Activated gamma-delta T cell treated with anti-CD3 and anti-CD28 coated beads, Interleukin-2, amount 50 U/mL, for 16 hours (primary cell): Measurements from ENCODE around the gene SAMHD1.
"Not testable (repeated sequence)": the region's sequence is repeated elsewhere in the genome, so short reads cannot be mapped to it uniquely, and the experiment has no call there.

Experiments used
- DNase-seq: peaks from one replicate; pipeline ENCODE4 v3.0.0-alpha.2; 2020; ENCODE audit warnings: low read depth

Gene SAMHD1

DNA sequence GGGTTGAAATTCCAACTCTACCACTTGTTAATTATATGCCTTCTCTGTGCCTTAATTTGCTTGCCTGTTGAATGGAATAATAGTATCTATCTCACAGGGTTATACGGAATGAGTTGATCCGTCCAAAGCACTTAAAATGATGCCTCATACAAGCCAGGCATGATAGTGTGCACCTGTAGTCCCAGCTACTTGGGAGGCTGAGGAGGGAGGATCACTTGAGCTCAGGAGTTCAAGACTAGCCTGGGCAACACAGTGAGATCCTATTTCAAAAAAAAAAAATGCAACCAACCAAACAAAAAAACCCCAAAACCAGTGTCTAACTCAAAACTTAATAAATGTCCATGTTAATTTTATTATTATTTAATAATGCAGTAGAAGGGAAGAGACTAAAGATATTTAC, 35.3 kb downstream of the SAMHD1 start:
- no peak for DNase-seq

DNA sequence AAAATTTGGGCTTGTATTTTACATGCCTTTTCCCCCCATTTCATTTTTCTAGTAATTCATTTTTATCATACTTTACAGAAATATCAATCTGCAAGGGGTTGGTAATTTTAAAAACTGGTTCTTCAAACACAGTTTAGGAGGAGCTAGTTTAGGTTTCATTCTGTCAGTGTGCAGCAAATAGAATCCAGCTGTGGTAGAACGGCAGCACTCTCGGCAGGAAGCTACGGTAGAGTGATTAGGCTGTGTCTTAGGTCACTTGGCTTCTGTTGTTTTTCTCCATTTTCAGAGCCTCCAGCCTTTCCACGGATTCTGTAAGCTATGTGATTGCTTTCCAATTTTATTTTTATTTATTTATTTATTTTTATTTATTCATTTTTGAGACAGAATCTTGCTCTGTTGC, 42.9 kb downstream of the SAMHD1 start:
- DNase-seq, result no peak

DNA sequence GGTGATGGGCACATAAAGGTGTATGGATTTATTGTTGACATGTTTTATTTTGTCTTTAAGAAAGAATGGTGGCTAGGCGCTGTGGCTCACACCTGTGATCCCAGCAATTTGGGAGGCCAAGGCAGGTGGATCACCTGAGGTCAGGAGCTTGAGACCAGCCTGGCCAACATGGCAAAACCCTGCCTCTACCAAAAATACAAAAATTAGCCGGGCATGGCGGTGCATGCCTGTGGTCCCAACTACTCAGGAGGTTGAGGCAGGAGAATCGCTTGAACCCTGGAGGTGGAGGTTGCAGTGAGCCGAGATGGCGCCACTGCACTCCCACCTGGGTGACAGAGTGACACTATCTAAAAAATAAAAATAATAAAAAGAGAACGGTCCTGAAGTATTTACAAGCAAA, 45.4 kb downstream of the SAMHD1 start:
- DNase-seq, result not testable (repeated sequence)

DNA sequence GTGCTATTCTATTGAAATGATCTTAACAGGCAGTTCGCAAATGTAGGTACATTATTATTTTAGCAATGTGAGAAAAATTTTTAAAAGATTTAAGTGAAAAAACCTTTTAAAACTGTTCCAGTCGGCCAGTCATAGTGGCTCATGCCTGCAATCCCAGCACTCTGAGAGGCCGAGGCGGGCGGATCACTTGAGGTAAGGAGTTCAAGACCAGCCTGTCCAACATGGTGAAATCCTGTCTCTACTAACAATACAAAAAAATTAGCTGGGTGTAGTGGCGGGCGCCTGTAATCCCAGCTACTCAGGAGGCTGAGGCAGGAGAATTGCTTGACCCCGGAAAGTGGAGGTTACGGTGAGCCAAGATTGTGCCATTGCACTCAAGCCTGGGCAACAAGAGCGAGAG, 45.9 kb downstream of the SAMHD1 start:
- DNase-seq, result not testable (repeated sequence)

DNA sequence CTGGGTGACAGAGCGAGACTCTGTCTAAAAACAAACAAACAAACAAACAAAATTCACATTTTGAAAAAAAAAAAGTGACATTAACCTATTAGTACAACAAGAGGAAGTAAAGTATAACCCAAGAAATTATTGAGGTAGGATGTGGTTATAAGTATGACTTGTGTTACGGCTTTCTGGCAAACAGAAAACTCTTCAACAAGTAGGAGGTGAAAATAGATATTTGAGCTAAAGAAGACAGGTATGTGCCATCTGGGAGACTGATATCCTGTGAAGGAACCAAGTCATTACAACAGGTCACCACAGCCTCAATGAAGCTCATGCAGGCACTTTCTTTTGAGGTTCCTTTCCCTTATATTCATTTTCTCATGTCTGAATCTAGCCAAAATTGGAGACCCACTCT, 46.8 kb downstream of the SAMHD1 start:
- no peak for DNase-seq

DNA sequence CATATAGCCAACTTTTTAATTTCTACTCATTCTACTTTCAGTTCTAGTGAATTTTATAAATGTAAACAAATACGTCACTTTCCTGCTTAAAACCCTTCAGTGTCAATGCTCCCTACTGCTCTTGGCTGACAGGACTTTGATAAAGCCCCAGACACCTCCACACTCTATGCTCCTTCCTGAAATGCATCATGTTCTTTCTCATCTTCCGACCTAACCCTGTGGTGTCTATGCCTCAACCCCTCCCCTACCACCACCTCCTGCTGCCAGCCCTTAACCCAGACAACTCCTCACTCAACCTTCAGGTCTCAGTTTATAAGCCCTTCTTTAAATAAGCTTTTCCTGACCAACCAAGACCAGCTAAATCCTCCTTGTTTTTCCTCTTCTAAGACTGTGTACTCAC, 56.5 kb downstream of the SAMHD1 start:
- no peak for DNase-seq

DNA sequence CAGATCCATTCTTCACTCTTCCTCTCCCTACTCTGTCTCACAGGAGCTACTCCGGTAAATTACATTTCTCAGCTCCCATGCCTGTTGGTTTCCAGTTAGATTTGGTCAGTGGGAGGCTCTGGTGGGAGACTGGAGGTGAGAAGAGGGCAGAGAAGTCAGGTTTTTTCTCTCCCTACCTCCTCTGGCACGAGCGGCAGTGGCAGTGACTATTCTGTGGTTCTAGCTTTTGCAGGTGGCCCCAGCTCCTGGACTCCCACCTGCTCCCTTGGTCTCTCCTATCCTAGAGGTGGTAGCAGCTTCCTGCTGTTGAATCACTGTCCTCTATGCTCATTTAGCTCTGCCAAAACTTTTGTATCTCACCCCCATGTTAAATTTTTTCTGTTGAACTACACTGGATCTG, 57.7 kb downstream of the SAMHD1 start:
- DNase-seq, result no peak

DNA sequence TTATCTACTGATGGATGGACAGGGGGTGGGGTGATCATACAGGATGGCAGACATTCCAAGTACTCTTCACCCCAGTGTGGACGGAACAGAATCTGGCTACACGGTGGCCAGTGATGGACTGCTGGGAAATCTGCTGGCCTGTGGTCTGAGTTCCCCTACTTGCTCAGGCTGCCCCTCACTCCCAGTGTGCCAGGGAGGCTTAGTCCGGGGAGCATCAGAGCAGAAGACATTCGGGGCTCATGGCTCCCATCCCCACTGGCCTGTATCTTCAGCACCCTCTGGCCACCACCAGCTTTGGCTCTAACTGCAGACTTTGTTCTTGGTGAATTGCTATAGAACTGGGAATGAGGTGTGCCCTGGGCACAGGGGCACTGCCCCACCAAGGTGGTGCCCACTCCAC, 60.3 kb downstream of the SAMHD1 start:
- no peak for DNase-seq

DNA sequence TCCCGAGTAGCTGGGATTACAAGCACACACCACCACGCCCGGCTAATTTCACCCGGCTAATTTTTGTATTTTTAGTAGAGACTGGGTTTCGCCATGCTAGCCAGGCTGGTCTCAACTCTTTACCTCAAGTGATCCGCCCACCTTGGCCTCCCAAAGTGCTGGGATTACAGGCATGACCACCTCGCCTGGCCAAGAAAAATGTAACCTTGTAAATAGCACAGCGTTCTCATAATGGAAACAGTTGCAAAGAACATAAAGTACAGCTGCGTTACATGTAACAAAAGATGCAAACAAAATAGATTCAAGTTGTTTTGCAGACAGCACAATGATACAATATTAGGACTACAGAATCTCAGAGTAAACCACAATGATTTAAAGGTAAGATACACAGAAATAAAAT, 60.9 kb downstream of the SAMHD1 start:
- no peak for DNase-seq

DNA sequence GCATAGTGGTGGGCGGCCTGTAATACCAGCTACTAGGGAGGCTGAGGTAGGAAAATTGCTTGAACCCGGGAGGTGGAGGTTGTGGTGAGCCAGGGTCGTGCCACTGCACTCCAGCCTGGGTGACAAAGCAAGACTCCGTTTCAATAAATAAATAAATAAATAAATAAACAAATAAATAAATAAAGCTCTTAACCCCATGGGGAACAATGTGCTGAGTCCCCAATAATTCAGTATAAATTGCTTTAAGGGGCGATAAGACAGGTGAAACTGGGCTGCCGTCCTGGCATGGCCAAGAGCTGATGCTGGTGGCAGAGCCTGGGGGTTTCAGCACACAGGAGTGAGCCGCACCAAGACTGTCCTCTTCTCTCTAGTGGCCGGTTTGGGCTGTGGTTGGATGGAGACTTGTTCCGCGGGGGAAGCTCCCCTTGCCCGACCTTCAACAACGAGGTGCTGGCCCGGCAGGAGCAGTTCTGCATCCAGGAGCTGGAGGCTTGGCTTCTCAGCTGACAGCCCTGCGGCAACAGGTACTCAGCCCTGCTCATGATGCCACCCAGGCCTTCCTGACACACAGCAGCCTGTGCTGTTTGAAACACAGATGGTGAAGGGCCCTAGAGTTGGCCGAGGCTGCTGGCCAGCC, 62.5 kb downstream of the SAMHD1 start:
- DNase-seq, result no peak

DNA sequence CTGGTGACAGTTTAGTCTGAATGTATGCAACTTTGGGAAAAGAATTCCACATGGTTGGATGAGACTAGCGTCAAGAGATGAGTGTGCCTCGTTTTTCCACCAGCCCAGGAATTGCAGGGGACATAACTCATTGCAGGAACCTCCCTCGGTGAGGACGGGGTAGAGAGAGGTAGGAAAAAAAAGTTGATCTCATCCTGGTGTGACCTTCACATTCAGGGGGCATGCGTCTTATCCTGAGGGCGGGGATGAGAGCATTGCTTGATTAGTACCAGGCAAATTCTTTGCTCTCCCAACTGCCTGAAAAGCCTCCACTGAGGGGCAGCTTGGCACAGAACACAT, 63.8 kb downstream of the SAMHD1 start:
- DNase-seq, result no peak

DNA sequence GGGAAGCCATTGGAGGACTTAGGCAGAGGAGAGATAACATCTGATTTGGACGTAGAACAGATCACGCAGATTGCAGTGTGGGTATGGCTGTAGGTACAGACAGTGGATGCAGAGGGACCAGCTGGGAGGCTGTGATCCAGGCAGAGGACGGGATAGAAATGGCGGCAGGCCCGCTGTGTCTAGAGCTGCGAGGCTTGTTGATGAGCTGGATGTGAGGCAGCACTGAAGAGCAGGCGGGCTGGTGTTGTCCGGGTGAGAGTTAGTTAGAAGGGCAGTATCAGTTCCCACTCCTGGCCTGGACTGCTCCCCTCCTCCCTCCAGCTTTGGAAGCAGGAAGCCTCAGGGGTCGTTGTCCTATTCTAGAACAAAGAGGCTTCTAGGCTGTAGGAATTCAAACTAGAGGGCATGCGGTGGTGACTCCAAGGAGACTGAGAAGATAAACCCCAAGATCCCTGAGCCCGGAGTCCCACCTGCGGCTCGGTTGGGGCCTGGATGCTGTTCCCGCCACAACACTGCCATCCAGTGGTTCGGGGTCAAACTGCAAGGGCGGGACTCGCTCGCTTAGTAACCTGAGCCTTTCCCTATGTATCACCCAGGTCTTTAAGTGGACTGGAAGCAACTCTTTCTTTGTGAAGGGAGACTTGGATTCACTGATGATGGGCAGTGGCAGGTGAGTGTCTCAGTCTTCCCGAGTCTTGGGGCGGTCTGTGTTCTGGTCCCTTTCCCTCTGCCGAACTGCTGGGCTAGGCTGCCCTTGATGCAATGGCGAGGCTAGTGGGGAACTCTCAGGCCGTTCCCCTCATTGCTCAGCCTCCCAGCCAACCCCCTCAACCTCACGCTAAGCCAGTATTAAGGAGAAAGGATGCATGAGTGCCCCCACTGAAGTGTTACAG, 64.4 kb downstream of the SAMHD1 start:
- DNase-seq, result peak; percentile 70

DNA sequence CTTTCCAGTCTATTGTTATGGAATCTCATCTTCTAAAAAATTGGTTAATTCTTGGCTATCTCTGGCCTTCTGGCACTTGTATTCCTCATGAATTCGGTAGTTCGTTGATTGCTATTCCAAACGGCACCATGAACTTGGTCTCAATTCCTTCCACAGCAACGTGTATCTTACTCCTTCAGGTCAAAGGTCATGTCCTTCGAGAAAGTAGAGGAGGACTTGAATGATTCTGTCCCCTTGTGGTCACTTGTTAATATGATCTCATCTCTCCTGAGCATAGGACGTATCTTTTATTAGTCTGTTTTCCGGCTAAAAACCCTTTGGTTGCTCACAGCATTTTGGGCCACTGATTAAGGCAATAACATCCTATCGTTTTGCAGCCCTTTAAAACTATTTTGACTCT, 66.2 kb downstream of the SAMHD1 start:
- DNase-seq, result no peak

DNA sequence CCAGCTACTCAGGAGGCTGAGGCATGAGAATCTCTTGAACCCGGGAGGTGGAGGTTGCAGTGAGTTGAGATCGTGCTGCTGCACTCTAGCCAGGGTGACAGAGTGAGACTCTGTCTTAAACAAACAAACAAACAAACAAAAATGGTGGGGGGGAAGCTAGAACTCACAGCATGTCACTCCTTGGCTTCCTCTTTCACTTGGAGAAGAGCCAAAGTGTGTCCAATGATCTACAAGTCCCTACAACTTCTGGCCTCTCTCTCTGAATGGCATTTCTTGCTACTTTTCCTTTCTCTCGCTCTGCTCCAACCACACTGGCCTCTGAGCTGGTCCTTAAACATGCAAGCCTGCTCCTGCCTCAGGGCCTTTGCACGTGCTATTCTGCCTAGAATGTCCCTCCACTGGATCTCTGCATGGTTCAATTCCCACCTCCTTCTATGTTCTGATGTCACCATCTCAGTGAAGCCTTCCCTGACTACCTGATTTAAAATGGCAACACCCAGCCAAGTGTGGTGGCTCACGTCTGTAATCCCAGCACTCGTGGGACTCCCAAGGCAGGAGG, 67.5 kb downstream of the SAMHD1 start:
- DNase-seq, result no peak

DNA sequence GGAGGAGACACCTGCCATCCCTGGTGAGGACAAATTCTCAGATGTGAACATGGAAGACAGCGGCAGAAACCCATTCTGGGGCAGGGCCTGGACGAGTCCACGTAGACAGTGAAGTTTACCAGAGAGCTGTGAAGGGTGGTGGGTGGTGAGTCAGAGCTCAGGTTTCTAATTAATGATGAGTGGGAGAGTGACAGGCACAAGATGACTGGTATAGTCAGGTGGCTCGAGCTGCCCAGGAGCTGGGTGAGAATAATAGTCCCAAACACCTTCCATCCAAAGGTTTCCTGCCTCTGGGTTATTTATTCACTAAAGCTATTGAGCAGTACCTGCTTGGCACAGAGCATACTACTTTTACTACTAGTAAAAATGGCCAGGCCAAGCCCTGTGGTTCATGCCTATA, 69.6 kb downstream of the SAMHD1 start:
- DNase-seq, result no peak

DNA sequence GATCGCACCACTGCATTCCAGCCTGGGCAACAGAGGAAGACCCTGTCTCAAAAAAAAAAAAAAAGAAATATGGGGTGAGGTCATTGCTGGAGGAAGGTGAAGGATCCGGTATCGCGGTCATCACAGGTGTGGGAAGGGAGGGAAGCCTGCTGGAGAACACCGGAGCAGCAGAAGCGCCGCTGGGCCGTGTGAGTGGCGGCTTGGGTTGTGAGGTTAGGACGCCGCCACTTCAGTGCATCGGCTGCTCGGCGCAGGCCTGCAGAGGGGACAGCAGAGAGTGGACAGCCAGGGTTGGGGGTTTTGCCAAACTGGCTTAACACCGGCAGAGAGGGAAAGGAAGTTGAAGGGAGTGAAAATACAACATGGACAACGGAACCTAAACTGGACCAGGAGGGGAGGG, 70.2 kb downstream of the SAMHD1 start:
- no peak for DNase-seq

DNA sequence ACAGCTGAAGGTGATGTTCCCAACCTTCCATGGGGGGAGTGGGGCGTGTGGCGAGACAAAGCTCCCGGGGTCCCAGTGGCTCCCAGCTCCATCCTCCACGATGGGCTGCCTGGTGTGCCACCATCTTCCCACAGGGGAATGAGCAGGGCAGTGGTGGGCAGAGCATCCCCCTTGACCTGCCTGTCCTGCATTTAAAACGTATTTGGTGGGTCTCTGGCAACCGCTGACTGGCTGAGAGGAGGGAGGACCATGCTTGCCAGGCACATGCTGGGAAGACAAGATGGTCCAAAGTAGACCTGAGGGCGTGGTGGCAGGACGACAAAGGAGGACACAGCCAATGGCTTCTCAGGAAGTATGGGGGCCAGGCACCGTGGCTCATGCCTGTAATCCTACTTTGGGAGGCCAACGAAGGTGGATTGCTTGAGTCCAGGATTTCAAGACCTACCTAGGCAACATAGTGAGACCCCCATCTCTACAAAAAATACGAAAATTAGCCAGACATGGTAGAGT, 70.7 kb downstream of the SAMHD1 start:
- DNase-seq, result no peak

DNA sequence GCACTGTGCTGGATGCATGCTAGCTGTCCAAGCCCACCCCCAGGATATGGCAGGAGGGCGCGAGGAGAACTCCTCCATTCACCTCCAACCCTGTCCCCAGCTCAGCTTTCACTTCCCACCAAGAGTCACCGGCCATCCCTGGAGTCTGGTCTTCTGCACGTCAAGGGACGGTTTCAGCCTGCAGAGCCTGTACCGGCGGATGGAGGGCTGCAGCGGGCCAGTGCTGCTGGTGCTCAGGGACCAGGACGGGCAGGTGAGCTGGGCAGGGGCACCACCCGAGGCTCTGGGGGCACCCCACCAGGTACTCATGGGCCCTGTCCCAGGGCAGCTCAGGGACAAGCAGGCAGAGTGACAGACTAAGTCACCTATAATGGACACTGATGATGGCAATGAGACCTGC, 72.6 kb downstream of the SAMHD1 start:
- DNase-seq, result no peak

DNA sequence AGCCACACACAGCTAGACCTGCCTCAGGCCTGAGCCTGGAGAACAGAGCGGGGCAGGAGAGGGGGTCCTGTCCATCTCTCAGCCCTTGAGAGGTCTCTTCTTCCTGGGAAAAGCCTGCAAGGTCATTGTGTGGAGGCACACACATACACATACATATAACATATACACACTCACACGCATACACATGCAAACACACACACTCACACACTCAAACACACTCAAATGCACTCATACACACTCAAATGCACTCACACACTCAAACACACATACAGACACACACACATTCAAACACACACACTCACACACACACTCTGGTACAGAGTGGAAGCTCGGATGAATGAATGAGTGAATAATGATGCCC, 75.1 kb downstream of the SAMHD1 start:
- no peak for DNase-seq

DNA sequence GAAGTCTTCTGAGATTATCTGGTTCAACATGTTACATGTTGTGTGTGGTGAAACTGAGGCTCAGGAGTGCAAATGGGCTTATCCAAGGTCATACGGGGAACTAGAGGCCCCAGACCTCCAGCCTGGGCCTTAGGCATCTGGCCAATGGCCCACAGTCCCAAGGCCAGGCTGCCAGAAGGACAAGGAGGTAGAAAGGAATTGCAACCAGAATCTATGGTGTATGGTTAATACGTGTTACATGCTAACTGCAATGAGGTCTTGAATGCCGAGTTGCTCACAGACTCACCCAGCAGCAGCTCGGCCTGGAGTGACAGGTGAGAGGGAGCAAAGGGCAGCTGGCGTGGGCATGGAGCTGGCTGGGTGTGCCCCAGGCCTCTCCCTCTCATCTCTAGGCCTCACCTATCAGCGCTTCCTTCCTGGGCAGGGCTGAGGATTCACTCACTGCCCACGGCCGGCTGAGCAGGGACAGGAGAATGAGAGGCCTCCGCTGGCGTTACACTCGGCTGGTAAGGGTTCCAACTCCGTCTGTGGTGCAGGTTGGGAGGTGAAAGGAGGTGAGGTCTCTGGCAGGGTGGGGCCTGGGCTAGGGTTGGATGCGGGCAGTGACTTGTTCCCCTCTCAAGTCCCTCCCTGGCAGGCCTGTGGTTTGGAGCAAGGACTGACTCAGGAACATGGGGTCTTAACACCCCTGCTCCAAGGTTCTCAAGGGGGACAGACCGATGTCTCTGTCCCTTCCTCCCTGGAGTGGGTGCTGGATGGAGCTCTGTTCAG, 75.6 kb downstream of the SAMHD1 start, which contains the start of gene TLDC2:
TLDC2 (plus strand) TSS at position 437 of the 771 bp plus-strand sequence; CDS start at position 474, 37 bp downstream.
- no peak for DNase-seq

DNA sequence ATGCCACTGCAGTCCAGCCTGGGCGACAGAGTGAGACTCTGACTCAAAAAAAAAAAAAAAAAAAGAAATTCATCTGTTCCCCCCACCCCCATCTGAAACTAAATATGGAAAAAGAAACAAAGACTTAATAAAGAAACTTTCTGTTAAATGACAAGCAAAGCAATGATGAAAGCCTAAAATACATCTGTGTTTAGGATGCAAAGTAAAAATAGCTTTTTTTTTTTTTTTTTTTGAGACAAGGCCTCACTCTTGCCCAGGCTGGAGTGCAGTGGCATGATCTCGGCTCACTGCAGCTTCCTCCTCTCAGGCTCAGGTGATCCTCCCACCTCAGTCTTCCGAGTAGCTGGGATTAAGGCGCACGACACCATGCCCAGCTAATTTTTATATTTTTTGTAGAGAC, 76.4 kb downstream of the SAMHD1 start:
- not testable (repeated sequence) for DNase-seq

DNA sequence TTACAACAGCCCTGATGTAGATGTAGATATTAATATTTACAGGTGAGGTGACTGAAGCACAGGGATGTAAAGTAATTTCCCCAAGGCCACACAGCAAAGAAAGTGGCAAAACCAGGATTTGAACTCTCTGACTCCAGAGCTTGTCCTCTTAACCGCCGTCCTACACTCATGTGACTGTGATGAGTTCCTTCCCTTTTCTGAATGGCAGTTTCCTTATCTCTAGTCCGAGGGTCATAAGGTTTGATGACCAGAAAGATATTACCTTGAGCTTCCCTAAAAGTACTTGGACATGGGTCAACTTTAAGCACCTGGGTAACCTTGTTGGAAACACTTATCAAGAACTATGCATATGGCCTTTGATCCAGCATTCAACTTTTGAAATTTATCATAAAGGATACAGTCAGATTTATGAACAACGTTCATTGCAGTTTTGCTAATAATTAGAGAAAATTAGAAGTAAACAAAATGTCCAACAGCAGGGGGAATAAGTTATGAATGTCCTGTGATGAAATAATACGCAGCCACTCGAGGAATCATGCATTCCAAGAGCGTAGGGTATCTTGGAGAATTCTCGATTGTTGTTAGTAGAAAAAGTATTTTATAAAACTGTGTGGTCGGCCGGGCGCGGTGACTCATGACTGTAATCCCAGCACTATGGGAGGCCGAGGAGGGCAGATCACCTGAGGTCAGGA, 77.9 kb downstream of the SAMHD1 start:
- no peak for DNase-seq
